Measurements from ENCODE around the gene BRIX1.

The BRIX1 gene

GRCh38 chr5:34926318-34926888 lies 10.9 kb downstream of the BRIX1 start:
- Histone ChIP-seq H3K18ac (ENCODE audit: low read length) (no peak overlapping the region), H3K4me2 (ENCODE audit: low read length) (no peak overlapping the region), H2BK5ac (ENCODE audit: low read length) (no peak overlapping the region), H3K79me1 (ENCODE audit: low read length) (peaks cover 1% of the 10 kb centered on the region), H3K9ac (ENCODE audit: low read length) (no peak overlapping the region), H3K56ac (ENCODE audit: low read length) (no peak overlapping the region), H3K4me3 (ENCODE audit: low read length) (no peak overlapping the region), H3K4ac (ENCODE audit: low read depth, low read length) (no peak overlapping the region), H3K79me2 (ENCODE audit: control insufficient read depth, insufficient read depth, low read length) (peaks cover 9% of the 10 kb centered on the region), H3K36me3 (ENCODE audit: control insufficient read depth, insufficient read depth, low read length) (peaks cover 1% of the 10 kb centered on the region), H3K27ac (ENCODE audit: low read depth, low read length) (no peak overlapping the region), H3K23ac (ENCODE audit: low read length) (no peak overlapping the region), H2AK5ac (ENCODE audit: low read length) (no peak overlapping the region), H4K5ac (ENCODE audit: low read length) (no peak overlapping the region), H4K8ac (ENCODE audit: low read depth, low read length) (no peak overlapping the region), H2BK120ac (ENCODE audit: low read depth, low read length) (no peak overlapping the region), H3K27me3 (ENCODE audit: insufficient read depth, low read length, poor library complexity) (no peaks in the 10 kb centered on the region), H3K4me1 (ENCODE audit: control insufficient read depth, low read depth, low read length) (no peaks in the 10 kb centered on the region), H2BK15ac (replicated peaks; ENCODE audit: low read depth) (no peak overlapping the region)
- DNase-seq, result no peak
- no CpG with 5 or more reads among the region's 3 CpGs for WGBS (ENCODE audit: extremely low coverage, insufficient coverage, low lambda C conversion rate)

GRCh38 chr5:34927785-34928184 lies 12.3 kb downstream of the BRIX1 start:
- no peak overlapping the region for H3K4me3 ChIP-seq (ENCODE audit: low read length)
- no peak overlapping the region for H2BK5ac ChIP-seq (ENCODE audit: low read length)
- WGBS (ENCODE audit: extremely low coverage, insufficient coverage, low lambda C conversion rate), result no CpG with 5 or more reads among the region's 5 CpGs
- no peak overlapping the region for H3K27ac ChIP-seq (ENCODE audit: low read depth, low read length)
- H3K56ac ChIP-seq (ENCODE audit: low read length), result no peak overlapping the region
- DNase-seq, result peak; percentile 16
- no peak overlapping the region for H4K8ac ChIP-seq (ENCODE audit: low read depth, low read length)
- no peak overlapping the region for H3K4me2 ChIP-seq (ENCODE audit: low read length)
- peaks cover 5% of the 10 kb centered on the region for H3K79me1 ChIP-seq (ENCODE audit: low read length)
- no peak overlapping the region for H2AK5ac ChIP-seq (ENCODE audit: low read length)
- H3K4ac ChIP-seq (ENCODE audit: low read depth, low read length), result no peak overlapping the region
- no peak overlapping the region for H3K9ac ChIP-seq (ENCODE audit: low read length)
- no peaks in the 10 kb centered on the region for H3K27me3 ChIP-seq (ENCODE audit: insufficient read depth, low read length, poor library complexity)
- H3K79me2 ChIP-seq (ENCODE audit: control insufficient read depth, insufficient read depth, low read length), result peaks cover 19% of the 10 kb centered on the region
- no peak overlapping the region for H4K5ac ChIP-seq (ENCODE audit: low read length)
- no peak overlapping the region for H2BK120ac ChIP-seq (ENCODE audit: low read depth, low read length)
- no peak overlapping the region for H2BK15ac ChIP-seq (replicated peaks; ENCODE audit: low read depth)
- no peak overlapping the region for H3K23ac ChIP-seq (ENCODE audit: low read length)
- peaks cover 1% of the 10 kb centered on the region for H3K36me3 ChIP-seq (ENCODE audit: control insufficient read depth, insufficient read depth, low read length)
- no peaks in the 10 kb centered on the region for H3K4me1 ChIP-seq (ENCODE audit: control insufficient read depth, low read depth, low read length)
- H3K18ac ChIP-seq (ENCODE audit: low read length), result no peak overlapping the region

- no peak overlapping the region for H3K27ac ChIP-seq (ENCODE audit: low read depth, low read length)
- H4K5ac ChIP-seq (ENCODE audit: low read length), result no peak overlapping the region
- no peak overlapping the region for H3K4ac ChIP-seq (ENCODE audit: low read depth, low read length)
- no peak overlapping the region for H3K23ac ChIP-seq (ENCODE audit: low read length)
- no CpG with 5 or more reads among the region's 5 CpGs for WGBS (ENCODE audit: extremely low coverage, insufficient coverage, low lambda C conversion rate)
- no peaks in the 10 kb centered on the region for H3K4me1 ChIP-seq (ENCODE audit: control insufficient read depth, low read depth, low read length)
- no peak overlapping the region for H2AK5ac ChIP-seq (ENCODE audit: low read length)
- DNase-seq, result no peak
- H3K4me2 ChIP-seq (ENCODE audit: low read length), result no peak overlapping the region
- H3K36me3 ChIP-seq (ENCODE audit: control insufficient read depth, insufficient read depth, low read length), result peaks cover 1% of the 10 kb centered on the region
- H3K4me3 ChIP-seq (ENCODE audit: low read length), result no peak overlapping the region
- peaks cover 22% of the 10 kb centered on the region for H3K79me2 ChIP-seq (ENCODE audit: control insufficient read depth, insufficient read depth, low read length)
- no peak overlapping the region for H3K56ac ChIP-seq (ENCODE audit: low read length)
- no peaks in the 10 kb centered on the region for H3K27me3 ChIP-seq (ENCODE audit: insufficient read depth, low read length, poor library complexity)
- H3K18ac ChIP-seq (ENCODE audit: low read length), result no peak overlapping the region
- H2BK5ac ChIP-seq (ENCODE audit: low read length), result no peak overlapping the region
- no peak overlapping the region for H2BK15ac ChIP-seq (replicated peaks; ENCODE audit: low read depth)
- H3K79me1 ChIP-seq (ENCODE audit: low read length), result peaks cover 7% of the 10 kb centered on the region
- H2BK120ac ChIP-seq (ENCODE audit: low read depth, low read length), result no peak overlapping the region
- no peak overlapping the region for H3K9ac ChIP-seq (ENCODE audit: low read length)
- no peak overlapping the region for H4K8ac ChIP-seq (ENCODE audit: low read depth, low read length)
Measured at GRCh38 chr5:34928267-34928666, 12.8 kb downstream of the BRIX1 start.

GRCh38 chr5:34929134-34929719 lies 13.7 kb downstream of the BRIX1 start, which contains the start of gene DNAJC21:
Gene DNAJC21 (plus strand): TSS chr5:34929559. CDS start chr5:34929820, 261 bp downstream.
- Histone ChIP-seq H3K27me3 (ENCODE audit: insufficient read depth, low read length, poor library complexity) (no peaks in the 10 kb centered on the region), H3K4ac (ENCODE audit: low read depth, low read length) (peak within 1 kb of the TSS; percentile 27), H2BK120ac (ENCODE audit: low read depth, low read length) (no peak within 1 kb of the TSS), H3K56ac (ENCODE audit: low read length) (peak within 1 kb of the TSS; percentile 91), H3K4me3 (ENCODE audit: low read length) (peak within 1 kb of the TSS; percentile 84), H3K4me1 (ENCODE audit: control insufficient read depth, low read depth, low read length) (no peaks in the 10 kb centered on the region), H3K27ac (ENCODE audit: low read depth, low read length) (peak within 1 kb of the TSS; percentile 90), H3K36me3 (ENCODE audit: control insufficient read depth, insufficient read depth, low read length) (peaks cover 1% of the 10 kb centered on the region), H2AK5ac (ENCODE audit: low read length) (no peak within 1 kb of the TSS), H2BK15ac (replicated peaks; ENCODE audit: low read depth) (no peak within 1 kb of the TSS), H4K5ac (ENCODE audit: low read length) (no peak within 1 kb of the TSS), H3K4me2 (ENCODE audit: low read length) (peak within 1 kb of the TSS; percentile 89), H3K23ac (ENCODE audit: low read length) (no peak within 1 kb of the TSS), H3K9ac (ENCODE audit: low read length) (peak within 1 kb of the TSS; percentile 90), H3K18ac (ENCODE audit: low read length) (peak within 1 kb of the TSS; percentile 77), H3K79me2 (ENCODE audit: control insufficient read depth, insufficient read depth, low read length) (peaks cover 23% of the 10 kb centered on the region), H4K8ac (ENCODE audit: low read depth, low read length) (no peak within 1 kb of the TSS), H2BK5ac (ENCODE audit: low read length) (no peak within 1 kb of the TSS), H3K79me1 (ENCODE audit: low read length) (peaks cover 10% of the 10 kb centered on the region)
- peak; percentile 99 for DNase-seq
- no CpG with 5 or more reads among the region's 63 CpGs for WGBS (ENCODE audit: extremely low coverage, insufficient coverage, low lambda C conversion rate)

- H2BK15ac ChIP-seq (replicated peaks; ENCODE audit: low read depth), result no peak overlapping the region
- no peaks in the 10 kb centered on the region for H3K27me3 ChIP-seq (ENCODE audit: insufficient read depth, low read length, poor library complexity)
- peak; percentile 93 for DNase-seq
- peak overlapping the region; percentile 77 for H3K18ac ChIP-seq (ENCODE audit: low read length)
- peak overlapping the region; percentile 91 for H3K56ac ChIP-seq (ENCODE audit: low read length)
- no peaks in the 10 kb centered on the region for H3K4me1 ChIP-seq (ENCODE audit: control insufficient read depth, low read depth, low read length)
- no peak overlapping the region for H2AK5ac ChIP-seq (ENCODE audit: low read length)
- peak overlapping the region; percentile 90 for H3K27ac ChIP-seq (ENCODE audit: low read depth, low read length)
- H4K8ac ChIP-seq (ENCODE audit: low read depth, low read length), result no peak overlapping the region
- no peak overlapping the region for H4K5ac ChIP-seq (ENCODE audit: low read length)
- H3K4ac ChIP-seq (ENCODE audit: low read depth, low read length), result peak overlapping the region; percentile 27
- peak overlapping the region; percentile 89 for H3K4me2 ChIP-seq (ENCODE audit: low read length)
- H3K23ac ChIP-seq (ENCODE audit: low read length), result no peak overlapping the region
- no CpG with 5 or more reads among the region's 70 CpGs for WGBS (ENCODE audit: extremely low coverage, insufficient coverage, low lambda C conversion rate)
- H3K79me2 ChIP-seq (ENCODE audit: control insufficient read depth, insufficient read depth, low read length), result peaks cover 24% of the 10 kb centered on the region
- H2BK120ac ChIP-seq (ENCODE audit: low read depth, low read length), result no peak overlapping the region
- H2BK5ac ChIP-seq (ENCODE audit: low read length), result no peak overlapping the region
- peaks cover 1% of the 10 kb centered on the region for H3K36me3 ChIP-seq (ENCODE audit: control insufficient read depth, insufficient read depth, low read length)
- H3K79me1 ChIP-seq (ENCODE audit: low read length), result peaks cover 10% of the 10 kb centered on the region
- peak overlapping the region; percentile 90 for H3K9ac ChIP-seq (ENCODE audit: low read length)
- peak overlapping the region; percentile 84 for H3K4me3 ChIP-seq (ENCODE audit: low read length)
Measured at GRCh38 chr5:34929720-34930461, 14.4 kb downstream of the BRIX1 start.
